T-helper 1 cell treated with Interleukin-12 subunit alpha and Interleukin-12 subunit beta and Interleukin-4 antibody, amounts not matched to agents 30 μg/mL and 1 μg/mL, for 36 hours (primary cell): ENCODE measurements around the gene GAGE1.
"Not testable (repeated sequence)": the region's sequence is repeated elsewhere in the genome, so short reads cannot be mapped to it uniquely, and the experiment has no call there.

ENCODE experiments used
- H3K27ac Mint-ChIP-seq: one replicate; pipeline ENCODE4 v1.8.0; 2021; ENCODE audit warnings: mild to moderate bottlenecking, mixed read lengths
- H3K27me3 Mint-ChIP-seq: one replicate; pipeline ENCODE4 v1.8.0; 2021; ENCODE audit warnings: low read depth, mixed read lengths
- H3K36me3 Mint-ChIP-seq: one replicate; pipeline ENCODE4 v1.8.0; 2021; ENCODE audit warnings: low read depth, mixed read lengths
- H3K4me1 Mint-ChIP-seq: one replicate; pipeline ENCODE4 v1.8.0; 2021; ENCODE audit warnings: low read depth, mixed read lengths
- H3K4me3 Mint-ChIP-seq: one replicate; pipeline ENCODE4 v1.8.0; 2021; ENCODE audit warnings: mild to moderate bottlenecking, moderate library complexity, mixed read lengths
- H3K9me3 Mint-ChIP-seq: one replicate; pipeline ENCODE4 v1.8.0; 2021; ENCODE audit warnings: mixed read lengths

The GAGE1 gene, protein sequence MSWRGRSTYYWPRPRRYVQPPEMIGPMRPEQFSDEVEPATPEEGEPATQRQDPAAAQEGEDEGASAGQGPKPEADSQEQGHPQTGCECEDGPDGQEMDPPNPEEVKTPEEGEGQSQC

DNA sequence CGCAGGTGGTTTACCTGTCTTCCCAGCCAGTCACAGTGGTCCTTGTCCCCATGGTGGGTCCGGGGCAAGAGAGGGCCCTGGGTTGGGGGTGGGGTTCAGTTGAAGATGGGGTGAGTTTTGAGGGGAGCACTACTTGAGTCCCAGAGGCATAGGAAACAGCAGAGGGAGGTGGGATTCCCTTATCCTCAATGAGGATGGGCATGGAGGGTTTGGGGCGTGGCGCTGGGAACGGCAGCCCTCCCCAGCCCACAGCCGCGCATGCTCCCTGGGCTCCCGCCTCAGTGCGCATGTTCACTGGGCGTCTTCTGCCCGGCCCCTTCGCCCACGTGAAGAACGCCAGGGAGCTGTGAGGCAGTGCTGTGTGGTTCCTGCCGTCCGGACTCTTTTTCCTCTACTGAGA, at the start of gene GAGE1:
GAGE1 (plus strand) TSS at position 301 of the 400 bp plus-strand sequence. CDS start 1,155 bp downstream, outside the sequence.
- H3K27ac Mint-ChIP-seq, H3K9me3 Mint-ChIP-seq, H3K36me3 Mint-ChIP-seq, H3K4me3 Mint-ChIP-seq, H3K4me1 Mint-ChIP-seq, H3K27me3 Mint-ChIP-seq: not testable (repeated sequence)

DNA sequence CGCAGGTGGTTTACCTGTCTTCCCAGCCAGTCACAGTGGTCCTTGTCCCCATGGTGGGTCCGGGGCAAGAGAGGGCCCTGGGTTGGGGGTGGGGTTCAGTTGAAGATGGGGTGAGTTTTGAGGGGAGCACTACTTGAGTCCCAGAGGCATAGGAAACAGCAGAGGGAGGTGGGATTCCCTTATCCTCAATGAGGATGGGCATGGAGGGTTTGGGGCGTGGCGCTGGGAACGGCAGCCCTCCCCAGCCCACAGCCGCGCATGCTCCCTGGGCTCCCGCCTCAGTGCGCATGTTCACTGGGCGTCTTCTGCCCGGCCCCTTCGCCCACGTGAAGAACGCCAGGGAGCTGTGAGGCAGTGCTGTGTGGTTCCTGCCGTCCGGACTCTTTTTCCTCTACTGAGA, 47.8 kb upstream of the GAGE1 start, which contains the start of gene GAGE12E:
GAGE12E (plus strand) TSS at position 301 of the 400 bp plus-strand sequence. CDS start 1,155 bp downstream, outside the sequence.
- H3K4me1 Mint-ChIP-seq, H3K9me3 Mint-ChIP-seq, H3K36me3 Mint-ChIP-seq, H3K27me3 Mint-ChIP-seq, H3K27ac Mint-ChIP-seq, H3K4me3 Mint-ChIP-seq: not testable (repeated sequence)

DNA sequence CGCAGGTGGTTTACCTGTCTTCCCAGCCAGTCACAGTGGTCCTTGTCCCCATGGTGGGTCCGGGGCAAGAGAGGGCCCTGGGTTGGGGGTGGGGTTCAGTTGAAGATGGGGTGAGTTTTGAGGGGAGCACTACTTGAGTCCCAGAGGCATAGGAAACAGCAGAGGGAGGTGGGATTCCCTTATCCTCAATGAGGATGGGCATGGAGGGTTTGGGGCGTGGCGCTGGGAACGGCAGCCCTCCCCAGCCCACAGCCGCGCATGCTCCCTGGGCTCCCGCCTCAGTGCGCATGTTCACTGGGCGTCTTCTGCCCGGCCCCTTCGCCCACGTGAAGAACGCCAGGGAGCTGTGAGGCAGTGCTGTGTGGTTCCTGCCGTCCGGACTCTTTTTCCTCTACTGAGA, 38.3 kb upstream of the GAGE1 start, which contains the start of gene GAGE12F:
GAGE12F (plus strand) TSS at position 301 of the 400 bp plus-strand sequence. CDS start 1,155 bp downstream, outside the sequence.
- not testable (repeated sequence) for H3K27me3 Mint-ChIP-seq, H3K9me3 Mint-ChIP-seq, H3K4me1 Mint-ChIP-seq, H3K4me3 Mint-ChIP-seq, H3K27ac Mint-ChIP-seq, H3K36me3 Mint-ChIP-seq

DNA sequence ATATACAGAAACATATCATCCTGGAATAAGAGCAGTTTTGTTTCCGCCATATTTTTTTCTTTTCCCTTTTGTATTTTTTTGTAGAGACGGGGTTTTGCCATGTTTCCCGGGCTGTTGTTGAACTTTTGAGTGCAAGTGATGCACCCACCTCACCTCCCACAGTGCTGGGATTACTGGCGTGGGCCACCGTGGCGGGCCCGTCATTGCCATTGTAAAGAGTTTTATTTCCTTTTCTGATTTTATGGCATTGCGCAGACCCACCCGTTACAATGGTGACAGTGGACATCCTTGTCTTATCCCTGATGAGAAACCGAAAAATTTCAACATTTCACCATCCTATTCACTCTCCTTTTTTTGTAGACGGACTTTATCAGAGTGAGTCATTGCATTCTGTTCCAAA, 30.1 kb upstream of the GAGE1 start:
- H3K4me1 Mint-ChIP-seq, H3K27ac Mint-ChIP-seq, H3K4me3 Mint-ChIP-seq, H3K27me3 Mint-ChIP-seq, H3K36me3 Mint-ChIP-seq, H3K9me3 Mint-ChIP-seq: not testable (repeated sequence)

DNA sequence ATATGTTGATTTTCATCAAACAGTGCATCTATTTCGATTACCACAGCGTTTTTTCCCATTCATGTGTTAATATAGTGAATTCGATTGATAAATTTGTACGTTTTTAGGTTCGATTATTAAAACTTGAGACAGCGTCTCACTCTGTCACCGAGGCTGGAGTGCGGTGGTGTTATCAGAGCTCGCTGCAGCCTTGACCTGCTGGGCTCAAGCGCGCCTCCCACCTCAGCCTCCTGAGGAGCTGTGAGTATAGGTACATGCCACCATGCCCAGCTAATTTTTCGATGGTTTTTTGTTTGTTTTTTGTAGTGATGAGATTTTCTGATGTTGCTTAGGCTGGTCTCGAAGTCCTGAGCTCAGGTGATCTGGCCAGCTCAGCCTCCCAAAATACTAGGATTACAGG, 29.7 kb upstream of the GAGE1 start:
- not testable (repeated sequence) for H3K36me3 Mint-ChIP-seq, H3K27me3 Mint-ChIP-seq, H3K4me3 Mint-ChIP-seq, H3K4me1 Mint-ChIP-seq, H3K9me3 Mint-ChIP-seq, H3K27ac Mint-ChIP-seq

DNA sequence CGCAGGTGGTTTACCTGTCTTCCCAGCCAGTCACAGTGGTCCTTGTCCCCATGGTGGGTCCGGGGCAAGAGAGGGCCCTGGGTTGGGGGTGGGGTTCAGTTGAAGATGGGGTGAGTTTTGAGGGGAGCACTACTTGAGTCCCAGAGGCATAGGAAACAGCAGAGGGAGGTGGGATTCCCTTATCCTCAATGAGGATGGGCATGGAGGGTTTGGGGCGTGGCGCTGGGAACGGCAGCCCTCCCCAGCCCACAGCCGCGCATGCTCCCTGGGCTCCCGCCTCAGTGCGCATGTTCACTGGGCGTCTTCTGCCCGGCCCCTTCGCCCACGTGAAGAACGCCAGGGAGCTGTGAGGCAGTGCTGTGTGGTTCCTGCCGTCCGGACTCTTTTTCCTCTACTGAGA, 28.7 kb upstream of the GAGE1 start, which contains the start of gene GAGE12G:
GAGE12G (plus strand) TSS at position 301 of the 400 bp plus-strand sequence. CDS start 1,155 bp downstream, outside the sequence.
- not testable (repeated sequence) for H3K9me3 Mint-ChIP-seq, H3K4me3 Mint-ChIP-seq, H3K36me3 Mint-ChIP-seq, H3K27me3 Mint-ChIP-seq, H3K27ac Mint-ChIP-seq, H3K4me1 Mint-ChIP-seq

DNA sequence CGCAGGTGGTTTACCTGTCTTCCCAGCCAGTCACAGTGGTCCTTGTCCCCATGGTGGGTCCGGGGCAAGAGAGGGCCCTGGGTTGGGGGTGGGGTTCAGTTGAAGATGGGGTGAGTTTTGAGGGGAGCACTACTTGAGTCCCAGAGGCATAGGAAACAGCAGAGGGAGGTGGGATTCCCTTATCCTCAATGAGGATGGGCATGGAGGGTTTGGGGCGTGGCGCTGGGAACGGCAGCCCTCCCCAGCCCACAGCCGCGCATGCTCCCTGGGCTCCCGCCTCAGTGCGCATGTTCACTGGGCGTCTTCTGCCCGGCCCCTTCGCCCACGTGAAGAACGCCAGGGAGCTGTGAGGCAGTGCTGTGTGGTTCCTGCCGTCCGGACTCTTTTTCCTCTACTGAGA, 19.2 kb upstream of the GAGE1 start, which contains the start of gene GAGE12H:
GAGE12H (plus strand) TSS at position 301 of the 400 bp plus-strand sequence. CDS start 1,155 bp downstream, outside the sequence.
- not testable (repeated sequence) for H3K27ac Mint-ChIP-seq, H3K9me3 Mint-ChIP-seq, H3K4me1 Mint-ChIP-seq, H3K27me3 Mint-ChIP-seq, H3K4me3 Mint-ChIP-seq, H3K36me3 Mint-ChIP-seq

DNA sequence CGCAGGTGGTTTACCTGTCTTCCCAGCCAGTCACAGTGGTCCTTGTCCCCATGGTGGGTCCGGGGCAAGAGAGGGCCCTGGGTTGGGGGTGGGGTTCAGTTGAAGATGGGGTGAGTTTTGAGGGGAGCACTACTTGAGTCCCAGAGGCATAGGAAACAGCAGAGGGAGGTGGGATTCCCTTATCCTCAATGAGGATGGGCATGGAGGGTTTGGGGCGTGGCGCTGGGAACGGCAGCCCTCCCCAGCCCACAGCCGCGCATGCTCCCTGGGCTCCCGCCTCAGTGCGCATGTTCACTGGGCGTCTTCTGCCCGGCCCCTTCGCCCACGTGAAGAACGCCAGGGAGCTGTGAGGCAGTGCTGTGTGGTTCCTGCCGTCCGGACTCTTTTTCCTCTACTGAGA, 9.6 kb upstream of the GAGE1 start, which contains the start of gene GAGE2A:
GAGE2A (plus strand) TSS at position 301 of the 400 bp plus-strand sequence. CDS start 1,155 bp downstream, outside the sequence.
- H3K27me3 Mint-ChIP-seq, H3K27ac Mint-ChIP-seq, H3K4me1 Mint-ChIP-seq, H3K36me3 Mint-ChIP-seq, H3K9me3 Mint-ChIP-seq, H3K4me3 Mint-ChIP-seq: not testable (repeated sequence)

DNA sequence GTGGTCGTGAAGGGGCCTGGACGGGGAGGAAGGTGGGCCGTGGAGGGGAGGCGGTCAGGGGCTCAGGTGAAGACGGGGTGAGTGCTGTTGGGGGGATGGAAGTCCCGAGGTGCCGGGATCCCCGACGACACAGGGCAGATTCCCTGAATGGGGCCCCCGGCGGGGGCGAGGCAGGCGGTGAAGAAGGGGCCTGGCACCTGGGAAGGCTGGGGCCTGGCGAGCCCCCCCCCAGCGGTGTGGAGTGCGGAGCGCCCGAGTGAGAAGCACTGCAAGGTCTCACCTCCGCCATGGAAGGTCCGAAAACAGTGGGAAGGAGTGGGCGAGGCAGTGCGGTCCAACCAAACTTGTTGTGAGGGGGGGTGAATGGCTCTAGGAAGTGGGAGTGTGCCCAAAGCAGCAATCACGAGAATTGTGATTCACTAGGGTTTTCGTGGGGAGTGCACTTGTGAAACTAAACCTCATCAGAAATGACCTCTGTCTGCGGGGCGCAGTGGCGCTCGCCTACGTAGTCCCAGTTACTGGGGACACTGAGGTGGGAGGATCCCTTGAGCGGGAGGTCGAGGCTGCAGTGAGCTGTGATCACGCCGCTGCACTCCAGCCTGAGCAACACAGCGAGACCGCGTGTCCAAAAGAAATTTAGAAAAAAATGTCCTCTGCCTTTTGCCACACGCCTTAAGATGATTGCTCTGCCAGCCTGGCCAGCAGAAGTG, 8.9 kb upstream of the GAGE1 start:
- not testable (repeated sequence) for H3K27me3 Mint-ChIP-seq, H3K4me3 Mint-ChIP-seq, H3K27ac Mint-ChIP-seq, H3K9me3 Mint-ChIP-seq, H3K4me1 Mint-ChIP-seq, H3K36me3 Mint-ChIP-seq

DNA sequence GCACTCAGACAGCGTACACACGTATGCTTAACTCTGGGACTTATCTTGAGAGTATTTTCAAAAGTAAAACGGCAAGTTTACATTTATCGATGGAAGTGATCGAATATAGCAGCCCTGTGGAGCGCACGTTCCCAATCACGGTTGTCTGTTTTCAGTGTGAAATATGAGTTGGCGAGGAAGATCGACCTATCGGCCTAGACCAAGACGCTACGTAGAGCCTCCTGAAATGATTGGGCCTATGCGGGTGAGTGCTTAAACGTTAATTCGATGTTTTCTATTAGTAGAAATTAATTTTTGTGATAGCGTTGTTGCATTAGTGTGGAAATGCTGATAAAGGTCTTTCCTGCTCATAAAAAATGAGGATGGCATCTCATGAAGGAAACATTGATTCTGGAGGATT, 8.3 kb upstream of the GAGE1 start:
- H3K9me3 Mint-ChIP-seq, H3K27ac Mint-ChIP-seq, H3K4me3 Mint-ChIP-seq, H3K4me1 Mint-ChIP-seq, H3K27me3 Mint-ChIP-seq, H3K36me3 Mint-ChIP-seq: not testable (repeated sequence)

DNA sequence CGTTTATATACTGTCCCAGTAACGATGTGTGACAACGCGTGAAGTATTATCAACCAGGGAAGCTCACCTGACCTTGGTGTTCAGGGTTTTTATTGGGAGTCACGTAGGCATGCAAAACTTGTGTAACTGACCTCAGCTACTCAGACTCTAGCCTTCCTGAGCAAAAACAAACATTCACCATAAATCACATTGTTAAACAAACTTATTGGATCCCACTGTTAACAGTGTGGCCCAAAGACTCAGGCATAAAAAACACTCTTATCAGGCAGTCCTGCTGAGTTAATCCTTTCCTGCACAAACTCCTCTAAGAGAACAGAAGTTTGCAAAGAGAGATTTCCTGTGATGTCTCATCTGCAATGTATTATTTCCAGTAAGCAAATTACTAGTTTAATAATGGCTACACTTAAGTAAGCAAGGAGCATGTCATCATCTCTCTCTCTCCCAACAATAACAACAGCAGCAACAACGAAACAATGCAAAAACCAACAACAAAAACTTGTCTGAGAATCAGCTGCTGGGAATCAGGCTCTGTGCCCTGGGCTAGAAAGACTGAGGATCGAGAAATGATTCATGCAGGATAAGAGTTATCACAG, 12.0 kb downstream of the GAGE1 start:
- Mint-ChIP-seq H3K9me3 (no peaks in the 10 kb centered on the region), H3K27ac (no peak overlapping the region), H3K27me3 (peaks cover 4% of the 10 kb centered on the region), H3K4me3 (no peak overlapping the region), H3K4me1 (no peaks in the 10 kb centered on the region), H3K36me3 (no peaks in the 10 kb centered on the region)

DNA sequence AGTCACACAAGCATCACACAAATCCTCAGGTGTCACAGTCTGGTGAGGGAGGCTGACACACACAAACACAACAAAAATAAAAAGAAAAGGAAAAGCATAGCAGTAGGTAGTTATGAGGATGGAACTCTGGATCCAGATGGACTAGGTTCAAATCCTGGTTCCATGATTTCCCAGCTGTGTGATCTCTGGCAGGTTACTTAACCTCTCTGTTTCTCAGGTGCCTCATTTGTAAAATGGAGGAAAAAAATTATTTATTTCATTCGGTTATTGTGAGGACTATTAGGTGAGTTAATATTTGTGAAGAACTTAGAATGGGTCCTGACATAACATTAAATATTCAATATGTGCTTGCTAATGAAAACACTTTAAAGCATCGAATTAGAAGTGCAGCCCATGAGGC, 19.8 kb downstream of the GAGE1 start:
- Mint-ChIP-seq H3K27me3 (no peaks in the 10 kb centered on the region), H3K4me1 (no peaks in the 10 kb centered on the region), H3K4me3 (no peak overlapping the region), H3K9me3 (peaks cover 5% of the 10 kb centered on the region), H3K36me3 (no peaks in the 10 kb centered on the region), H3K27ac (no peak overlapping the region)

DNA sequence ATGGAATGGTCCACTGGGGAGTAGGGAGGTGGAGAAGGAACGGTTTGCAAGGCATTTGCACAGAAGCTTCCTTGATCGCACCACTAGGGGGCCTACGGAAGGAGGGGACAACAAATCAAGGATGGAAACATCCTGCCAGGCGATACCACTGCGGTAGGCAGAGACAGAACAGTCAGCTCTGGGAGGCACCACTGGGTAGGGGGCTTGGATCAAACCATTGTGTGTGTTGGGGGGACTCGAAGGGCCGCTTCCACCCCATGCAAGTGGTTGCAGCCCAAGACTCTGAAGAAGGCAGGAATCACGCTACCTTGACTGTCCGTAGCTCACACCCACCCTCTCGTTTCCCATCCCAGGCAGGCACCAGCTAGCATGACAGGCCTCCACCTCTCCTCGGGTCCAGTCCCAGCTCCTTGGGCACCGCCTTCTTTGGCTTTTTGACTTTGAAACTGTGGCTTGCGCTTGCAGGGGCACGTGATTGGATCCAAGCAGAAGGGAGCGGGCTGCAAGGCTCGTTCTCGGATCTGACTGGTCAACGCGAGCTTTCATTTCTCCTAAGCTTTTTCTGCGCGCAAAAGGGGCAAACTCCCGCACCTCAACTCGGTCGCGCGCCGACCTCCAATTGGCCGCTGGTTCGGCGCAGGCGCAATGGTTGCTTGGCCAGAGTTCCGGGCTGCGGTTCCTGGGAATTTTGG, 28.4 kb downstream of the GAGE1 start:
- H3K27me3 Mint-ChIP-seq = no peaks in the 10 kb centered on the region
- H3K27ac Mint-ChIP-seq = no peak overlapping the region
- peaks cover 5% of the 10 kb centered on the region for H3K9me3 Mint-ChIP-seq
- no peaks in the 10 kb centered on the region for H3K4me1 Mint-ChIP-seq
- H3K36me3 Mint-ChIP-seq = no peaks in the 10 kb centered on the region
- no peak overlapping the region for H3K4me3 Mint-ChIP-seq

DNA sequence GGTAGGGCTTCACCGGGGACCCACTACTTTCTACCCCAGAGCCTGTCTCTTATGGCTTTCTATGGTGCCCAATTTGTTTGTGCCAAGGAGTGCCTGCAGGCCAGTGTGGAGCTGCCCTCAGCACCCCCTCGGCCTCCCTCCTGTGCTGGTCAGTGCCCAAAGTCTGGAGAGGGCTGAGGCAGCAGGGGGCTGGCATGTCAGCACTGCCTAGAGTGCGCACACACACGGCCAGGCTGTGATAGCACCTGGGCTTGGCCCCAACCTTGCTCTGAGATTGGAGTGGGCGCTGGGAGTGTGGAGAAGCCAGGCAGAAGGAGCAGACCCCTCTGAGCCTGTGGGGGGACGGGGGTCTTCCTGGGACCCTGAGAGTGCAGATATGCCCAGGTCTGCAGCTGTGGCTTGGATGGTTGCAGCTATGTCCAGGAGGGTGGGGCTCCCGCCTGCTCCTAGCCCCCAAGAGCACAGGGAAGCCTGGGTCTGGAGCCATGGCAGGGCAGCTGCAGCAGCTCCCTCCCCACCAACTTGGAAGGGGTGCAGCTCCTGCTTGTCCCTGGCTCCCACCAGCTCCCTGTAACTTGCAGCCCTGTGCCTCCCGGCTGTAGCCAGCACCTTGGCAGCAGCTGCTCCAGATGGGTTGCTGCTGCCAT, 46.3 kb downstream of the GAGE1 start:
- H3K9me3 Mint-ChIP-seq = no peaks in the 10 kb centered on the region
- H3K4me3 Mint-ChIP-seq = no peak overlapping the region
- H3K27me3 Mint-ChIP-seq = no peaks in the 10 kb centered on the region

More for the DNA sequence above, 46.3 kb downstream of the GAGE1 start:
- H3K36me3 Mint-ChIP-seq = no peaks in the 10 kb centered on the region
- no peak overlapping the region for H3K27ac Mint-ChIP-seq
- H3K4me1 Mint-ChIP-seq = no peaks in the 10 kb centered on the region
